ENCODE data around the gene DPM1.

DPM1 gene

DNA sequence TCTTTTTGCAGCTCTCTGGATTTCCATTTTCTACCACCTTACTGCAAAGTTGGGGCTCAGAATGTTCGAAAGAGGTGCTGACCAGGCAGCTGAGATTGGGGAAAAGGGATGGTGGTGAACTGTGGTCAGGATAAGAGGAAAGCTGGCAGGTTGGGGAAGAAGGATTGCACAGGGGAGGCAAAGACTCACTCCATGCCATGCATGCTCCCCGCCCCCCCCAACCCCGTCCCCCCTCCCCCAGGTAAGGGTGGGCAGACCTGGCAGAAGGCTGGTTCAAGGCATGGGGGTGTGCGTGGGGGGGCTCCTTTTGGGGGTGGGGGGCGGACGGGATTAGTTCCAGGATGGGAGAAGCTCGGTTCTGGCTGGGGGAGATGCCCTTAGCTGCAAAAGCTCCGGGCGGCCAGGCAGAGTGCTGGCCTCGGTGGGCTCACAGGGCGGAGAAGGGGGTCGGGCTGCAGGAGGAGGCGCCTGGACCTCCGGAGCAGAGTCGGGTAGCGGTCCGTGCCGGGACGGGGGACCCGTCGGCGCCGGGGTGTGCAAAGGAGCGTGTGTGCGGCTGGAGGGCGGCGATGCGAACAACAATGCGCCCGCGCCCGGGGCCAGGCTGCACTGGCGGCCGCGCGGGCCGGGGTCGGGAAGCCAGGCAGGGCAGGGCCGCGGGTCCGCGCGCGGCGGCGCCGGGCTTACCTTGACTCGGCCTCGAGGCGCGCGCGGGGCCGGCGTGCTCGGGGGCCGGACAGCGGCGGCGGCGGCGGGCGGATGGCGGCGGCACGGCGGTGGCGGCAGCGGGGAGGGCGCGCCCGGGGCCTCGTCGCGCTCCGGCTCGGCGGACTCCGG, 28.0 kb downstream of the DPM1 start:
- TF ChIP-seq, protein P1, sequence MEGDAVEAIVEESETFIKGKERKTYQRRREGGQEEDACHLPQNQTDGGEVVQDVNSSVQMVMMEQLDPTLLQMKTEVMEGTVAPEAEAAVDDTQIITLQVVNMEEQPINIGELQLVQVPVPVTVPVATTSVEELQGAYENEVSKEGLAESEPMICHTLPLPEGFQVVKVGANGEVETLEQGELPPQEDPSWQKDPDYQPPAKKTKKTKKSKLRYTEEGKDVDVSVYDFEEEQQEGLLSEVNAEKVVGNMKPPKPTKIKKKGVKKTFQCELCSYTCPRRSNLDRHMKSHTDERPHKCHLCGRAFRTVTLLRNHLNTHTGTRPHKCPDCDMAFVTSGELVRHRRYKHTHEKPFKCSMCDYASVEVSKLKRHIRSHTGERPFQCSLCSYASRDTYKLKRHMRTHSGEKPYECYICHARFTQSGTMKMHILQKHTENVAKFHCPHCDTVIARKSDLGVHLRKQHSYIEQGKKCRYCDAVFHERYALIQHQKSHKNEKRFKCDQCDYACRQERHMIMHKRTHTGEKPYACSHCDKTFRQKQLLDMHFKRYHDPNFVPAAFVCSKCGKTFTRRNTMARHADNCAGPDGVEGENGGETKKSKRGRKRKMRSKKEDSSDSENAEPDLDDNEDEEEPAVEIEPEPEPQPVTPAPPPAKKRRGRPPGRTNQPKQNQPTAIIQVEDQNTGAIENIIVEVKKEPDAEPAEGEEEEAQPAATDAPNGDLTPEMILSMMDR (IDR thresholded peaks at IDR 0.05) = no peak
- no peak for TF ChIP-seq ZFX (IDR thresholded peaks at IDR 0.05; ENCODE audit: borderline replicate concordance)
- peak overlapping the region; percentile 92 for H3K27ac ChIP-seq

DNA sequence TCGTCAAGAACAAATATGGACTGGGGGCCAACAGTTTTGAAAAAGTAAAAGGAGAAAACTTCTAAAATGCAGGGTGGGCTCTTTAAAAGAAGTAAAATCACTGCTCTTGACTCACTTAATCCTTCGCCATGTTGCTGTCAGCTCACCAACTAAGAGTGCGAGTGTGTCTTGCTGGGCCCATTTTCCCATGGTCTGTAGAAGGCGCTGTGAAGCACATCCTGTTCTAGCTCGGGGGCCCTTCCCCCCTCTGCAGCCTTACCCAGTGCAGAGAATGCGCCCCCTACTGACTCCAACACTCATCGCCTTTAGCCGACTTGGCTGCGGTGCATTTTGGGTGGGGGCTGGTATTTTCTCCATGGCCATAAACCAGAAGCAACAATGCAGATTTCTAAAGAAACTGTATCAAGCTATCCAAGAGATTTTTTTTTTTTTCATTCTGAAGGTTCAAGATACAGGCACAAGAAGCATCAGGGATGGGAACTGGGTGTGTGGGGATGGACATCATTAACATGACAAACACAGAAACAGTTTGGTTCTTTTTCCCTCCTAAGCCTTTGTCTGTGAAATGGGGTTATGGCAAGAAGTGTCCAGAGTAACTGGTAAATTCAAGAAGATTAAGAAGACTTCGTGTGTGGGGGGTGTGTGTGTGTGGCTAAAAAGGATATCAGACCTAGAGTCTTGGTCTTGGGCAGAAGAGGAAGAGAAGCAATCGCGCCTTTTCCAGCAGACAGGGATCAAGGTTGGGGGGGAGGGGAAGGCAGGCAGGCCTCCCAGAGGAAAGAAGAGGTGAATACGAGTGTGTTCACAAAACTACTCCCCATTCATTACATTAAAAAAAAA, 28.8 kb downstream of the DPM1 start:
- TF ChIP-seq, protein P1 (IDR thresholded peaks at IDR 0.05) = peak; percentile 99
- no peak for TF ChIP-seq ZFX (IDR thresholded peaks at IDR 0.05; ENCODE audit: borderline replicate concordance)
- peak overlapping the region; percentile 92 for H3K27ac ChIP-seq

DNA sequence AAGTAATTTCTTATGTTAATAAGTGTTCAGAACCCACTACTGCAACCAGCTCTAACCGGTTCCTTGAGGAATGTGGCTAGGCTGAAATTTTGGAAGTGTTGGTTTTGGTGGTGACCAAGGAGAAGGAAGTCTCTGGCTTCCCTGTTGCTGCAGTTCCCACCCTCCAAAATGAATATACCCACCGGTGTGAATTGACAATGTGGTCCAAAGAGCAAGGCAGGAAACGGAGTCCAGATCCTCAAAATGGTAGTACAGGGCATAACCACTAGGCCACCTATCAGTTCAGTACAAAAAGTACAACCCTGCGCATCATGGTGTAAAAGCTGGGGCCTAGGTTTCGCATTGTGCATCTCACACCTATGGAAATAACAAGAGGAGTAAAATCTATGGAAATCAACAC, 29.9 kb downstream of the DPM1 start:
- TF ChIP-seq, protein P1 (IDR thresholded peaks at IDR 0.05) = no peak
- no peak for TF ChIP-seq ZFX (IDR thresholded peaks at IDR 0.05; ENCODE audit: borderline replicate concordance)
- H3K27ac ChIP-seq = peak overlapping the region; percentile 92

DNA sequence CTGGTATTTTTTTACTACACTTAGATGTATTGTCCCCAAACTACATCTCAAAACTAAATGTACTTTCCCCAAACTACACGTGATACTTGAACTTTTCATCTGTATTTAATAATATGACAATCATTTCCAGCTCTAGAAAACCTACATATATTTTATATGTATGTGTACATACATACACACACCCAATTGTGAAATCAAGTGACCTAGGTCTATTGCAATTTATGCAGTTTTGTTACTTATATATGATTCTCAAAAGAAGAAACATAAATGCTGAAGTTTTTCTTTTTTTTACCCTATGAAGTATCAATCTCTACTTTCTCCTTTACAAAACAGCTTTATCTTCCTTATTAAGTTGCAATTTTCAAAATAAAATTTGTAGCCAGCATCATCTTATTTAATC, 31.8 kb downstream of the DPM1 start:
- TF ChIP-seq ZFX (IDR thresholded peaks at IDR 0.05; ENCODE audit: borderline replicate concordance) = no peak
- TF ChIP-seq, protein P1 (IDR thresholded peaks at IDR 0.05) = no peak
- no peak overlapping the region for H3K27ac ChIP-seq

DNA sequence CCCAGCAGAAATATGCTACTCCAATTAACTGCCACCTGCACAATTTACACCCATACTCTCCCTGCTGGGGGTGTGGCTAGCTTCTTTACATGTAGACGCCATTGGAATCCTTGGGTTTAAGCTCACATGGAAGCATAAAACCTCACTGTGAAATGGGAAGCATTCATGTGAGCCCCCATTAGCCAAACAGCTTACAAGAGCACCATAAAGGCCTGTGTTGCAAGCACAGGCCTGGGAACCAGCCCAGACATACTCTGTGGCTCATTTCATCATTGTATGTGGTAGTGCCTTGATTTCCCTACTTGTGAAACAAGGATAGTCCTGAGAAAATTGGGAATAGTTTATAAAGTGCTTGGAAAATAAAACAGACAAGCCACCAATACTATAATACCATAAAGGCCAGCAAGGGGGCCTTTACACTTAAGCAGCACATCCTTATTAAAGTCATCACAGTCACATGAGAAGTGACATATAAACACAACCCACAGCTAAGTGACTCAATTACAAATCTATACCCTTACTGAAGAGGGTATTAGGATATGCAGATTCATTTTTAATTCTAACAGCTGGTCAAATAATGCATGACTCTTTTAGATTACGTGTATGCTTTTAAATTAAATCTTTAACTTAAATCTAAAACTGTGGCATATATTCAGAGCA, 33.9 kb downstream of the DPM1 start:
- H3K27ac ChIP-seq = no peak overlapping the region

DNA sequence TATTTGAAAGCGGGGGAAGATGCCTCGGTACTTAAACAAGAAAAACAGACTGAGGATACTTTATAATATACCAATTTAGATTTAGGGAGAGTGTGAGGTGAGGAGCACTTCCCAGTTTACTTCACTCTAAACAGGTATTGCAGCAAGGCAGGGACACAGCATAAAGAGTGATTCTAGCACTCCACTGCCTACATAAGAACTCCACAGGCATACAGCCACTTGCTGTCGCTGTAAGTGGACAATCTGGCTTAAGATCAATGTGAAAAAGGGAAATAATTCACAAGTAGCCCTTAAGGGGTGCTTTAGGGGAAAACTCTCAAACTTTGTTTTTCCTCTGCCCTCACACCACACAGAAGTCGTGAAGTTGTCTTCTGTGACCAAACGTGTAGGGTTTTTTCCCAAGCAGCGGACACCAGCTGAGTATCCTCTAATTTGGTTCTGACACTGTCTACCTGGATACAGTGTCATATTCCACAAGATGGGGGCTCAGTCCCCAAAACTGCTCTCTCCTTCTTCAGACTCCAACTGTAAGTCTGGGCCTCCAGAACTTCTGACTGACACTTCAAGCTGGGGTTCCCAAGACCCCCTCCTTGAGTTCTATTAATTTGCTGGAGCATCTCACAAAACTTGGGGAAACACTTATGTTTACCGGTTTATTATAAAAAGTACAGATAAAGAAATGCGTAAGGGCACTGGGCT, 36.4 kb downstream of the DPM1 start:
- TF ChIP-seq, protein P1 (IDR thresholded peaks at IDR 0.05) = no peak
- no peak for TF ChIP-seq ZFX (IDR thresholded peaks at IDR 0.05; ENCODE audit: borderline replicate concordance)
- no peak overlapping the region; the same call in 1 of the 2 replicates for H3K27ac ChIP-seq

More for the DNA sequence above, 33.9 kb downstream of the DPM1 start:
- no peak for TF ChIP-seq ZFX (IDR thresholded peaks at IDR 0.05; ENCODE audit: borderline replicate concordance)
- TF ChIP-seq, protein P1 (IDR thresholded peaks at IDR 0.05) = no peak
